Neural progenitor cell (in vitro differentiated cells): ENCODE measurements around the gene CEP135.

Source experiments
- EZH2 ChIP-seq: fragments of 200-600 bp; sonication (generic); IDR thresholded peaks from 2 replicates; pipeline ENCODE4 v1.6.1; 2017; ENCODE audit warnings: antibody characterized with exemption, mild to moderate bottlenecking, moderate library complexity
- TF ChIP-seq, protein P1 (sequence below): fragments of 200-600 bp; sonication (generic); IDR thresholded peaks from 2 replicates; pipeline ENCODE4 v1.5.1; 2017; ENCODE audit warnings: antibody characterized with exemption, mild to moderate bottlenecking

- TF ChIP-seq, protein P1, sequence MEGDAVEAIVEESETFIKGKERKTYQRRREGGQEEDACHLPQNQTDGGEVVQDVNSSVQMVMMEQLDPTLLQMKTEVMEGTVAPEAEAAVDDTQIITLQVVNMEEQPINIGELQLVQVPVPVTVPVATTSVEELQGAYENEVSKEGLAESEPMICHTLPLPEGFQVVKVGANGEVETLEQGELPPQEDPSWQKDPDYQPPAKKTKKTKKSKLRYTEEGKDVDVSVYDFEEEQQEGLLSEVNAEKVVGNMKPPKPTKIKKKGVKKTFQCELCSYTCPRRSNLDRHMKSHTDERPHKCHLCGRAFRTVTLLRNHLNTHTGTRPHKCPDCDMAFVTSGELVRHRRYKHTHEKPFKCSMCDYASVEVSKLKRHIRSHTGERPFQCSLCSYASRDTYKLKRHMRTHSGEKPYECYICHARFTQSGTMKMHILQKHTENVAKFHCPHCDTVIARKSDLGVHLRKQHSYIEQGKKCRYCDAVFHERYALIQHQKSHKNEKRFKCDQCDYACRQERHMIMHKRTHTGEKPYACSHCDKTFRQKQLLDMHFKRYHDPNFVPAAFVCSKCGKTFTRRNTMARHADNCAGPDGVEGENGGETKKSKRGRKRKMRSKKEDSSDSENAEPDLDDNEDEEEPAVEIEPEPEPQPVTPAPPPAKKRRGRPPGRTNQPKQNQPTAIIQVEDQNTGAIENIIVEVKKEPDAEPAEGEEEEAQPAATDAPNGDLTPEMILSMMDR, result no peak
- TF ChIP-seq EZH2, result no peak
These were observed 128.9 kb downstream of the CEP135 start for GRCh38 chr4:56077676-56078075.
